Measurements from ENCODE around the gene MMP24OS.
A peak's percentile ranks its signal among the peaks of the same experiment; 100 is the strongest.
"Not testable (repeated sequence)": the region's sequence is repeated elsewhere in the genome, so short reads cannot be mapped to it uniquely, and the experiment has no call there.

Gene MMP24OS

GRCh38 chr20:35277531-35278395 is at the start of gene MMP24OS:
MMP24OS (minus strand) TSS chr20:35278122; CDS start chr20:35277929, 193 bp downstream.
- no peaks in the 10 kb centered on the region for H3K9me3 Mint-ChIP-seq
- H3K27me3 Mint-ChIP-seq = no peaks in the 10 kb centered on the region
- peaks cover 36% of the 10 kb centered on the region for H3K36me3 Mint-ChIP-seq
- peak within 1 kb of the TSS; percentile 99 for H3K27ac Mint-ChIP-seq
- DNase-seq = peak; percentile 95
- H3K4me3 Mint-ChIP-seq = peak within 1 kb of the TSS; percentile 99
- CTCF ChIA-PET = interaction anchor here (0.6 to 1.6 kb wide), 4 partner anchors 9 to 133 kb away, joined by 3 to 5 read pairs (median 4); partner anchors contain the start of gene EDEM2
- peaks cover 28% of the 10 kb centered on the region for H3K4me1 Mint-ChIP-seq

GRCh38 chr20:35327074-35327976 is 49.4 kb upstream of the MMP24OS start:
- no peak overlapping the region for H3K27ac Mint-ChIP-seq
- H3K4me3 Mint-ChIP-seq = no peak overlapping the region

GRCh38 chr20:35326740-35327073 is 48.8 kb upstream of the MMP24OS start:
- Mint-ChIP-seq H3K4me1 (no peaks in the 10 kb centered on the region), H3K36me3 (no peaks in the 10 kb centered on the region), H3K9me3 (no peaks in the 10 kb centered on the region), H3K27me3 (no peaks in the 10 kb centered on the region), H3K27ac (no peak overlapping the region), H3K4me3 (no peak overlapping the region)
- DNase-seq = no peak
- CTCF ChIA-PET = interaction anchor here (0.7 kb wide), 1 partner anchor 113 kb away, joined by 5 read pairs; no protein-coding TSS in a partner anchor

More at GRCh38 chr20:35327074-35327976, 49.4 kb upstream of the MMP24OS start:
- H3K9me3 Mint-ChIP-seq = no peaks in the 10 kb centered on the region
- no peak for DNase-seq
- CTCF ChIA-PET = interaction anchor here (0.7 kb wide), 1 partner anchor 112 kb away, joined by 5 read pairs; no protein-coding TSS in a partner anchor
- no peaks in the 10 kb centered on the region for H3K36me3 Mint-ChIP-seq
- no peaks in the 10 kb centered on the region for H3K27me3 Mint-ChIP-seq
- H3K4me1 Mint-ChIP-seq = no peaks in the 10 kb centered on the region

GRCh38 chr20:35326021-35326739 is 48.3 kb upstream of the MMP24OS start:
- Mint-ChIP-seq H3K4me1 (no peaks in the 10 kb centered on the region), H3K27me3 (no peaks in the 10 kb centered on the region), H3K36me3 (no peaks in the 10 kb centered on the region), H3K9me3 (no peaks in the 10 kb centered on the region), H3K27ac (no peak overlapping the region), H3K4me3 (no peak overlapping the region)
- CTCF ChIA-PET = no interaction called here
- no peak for DNase-seq

GRCh38 chr20:35325401-35325800 is 47.5 kb upstream of the MMP24OS start:
- H3K27ac Mint-ChIP-seq = no peak overlapping the region
- CTCF ChIA-PET = interaction anchor here (1.0 kb wide), 1 partner anchor 21 kb away, joined by 5 read pairs; no protein-coding TSS in a partner anchor
- H3K9me3 Mint-ChIP-seq = no peaks in the 10 kb centered on the region
- no peaks in the 10 kb centered on the region for H3K27me3 Mint-ChIP-seq
- no peaks in the 10 kb centered on the region for H3K36me3 Mint-ChIP-seq
- H3K4me3 Mint-ChIP-seq = no peak overlapping the region
- no peaks in the 10 kb centered on the region for H3K4me1 Mint-ChIP-seq
- no peak for DNase-seq

GRCh38 chr20:35320396-35321126 is 42.6 kb upstream of the MMP24OS start:
- Mint-ChIP-seq H3K27me3 (no peaks in the 10 kb centered on the region), H3K27ac (no peak overlapping the region), H3K4me3 (no peak overlapping the region), H3K4me1 (peaks cover 20% of the 10 kb centered on the region), H3K9me3 (no peaks in the 10 kb centered on the region), H3K36me3 (no peaks in the 10 kb centered on the region)
- CTCF ChIA-PET = interaction anchor here (0.9 to 5.1 kb wide), 3 partner anchors 9 to 15 kb away, joined by 3 to 18 read pairs (median 7); no protein-coding TSS in a partner anchor
- DNase-seq = no peak

GRCh38 chr20:35319871-35320197 is 41.9 kb upstream of the MMP24OS start:
- Mint-ChIP-seq H3K4me1 (peaks cover 27% of the 10 kb centered on the region), H3K36me3 (peaks cover 2% of the 10 kb centered on the region), H3K9me3 (no peaks in the 10 kb centered on the region), H3K4me3 (no peak overlapping the region), H3K27me3 (no peaks in the 10 kb centered on the region), H3K27ac (no peak overlapping the region)
- no peak for DNase-seq
- CTCF ChIA-PET = interaction anchor here (1.4 to 5.1 kb wide), 2 partner anchors 10 to 15 kb away, joined by 7 to 18 read pairs; no protein-coding TSS in a partner anchor

- H3K4me3 Mint-ChIP-seq = no peak overlapping the region
- CTCF ChIA-PET = interaction anchor here (2.5 to 5.1 kb wide), 2 partner anchors 10 to 15 kb away, joined by 16 to 18 read pairs; no protein-coding TSS in a partner anchor
- no peak overlapping the region for H3K27ac Mint-ChIP-seq
- no peaks in the 10 kb centered on the region for H3K27me3 Mint-ChIP-seq
- no peaks in the 10 kb centered on the region for H3K9me3 Mint-ChIP-seq
- peaks cover 3% of the 10 kb centered on the region for H3K36me3 Mint-ChIP-seq
- H3K4me1 Mint-ChIP-seq = peaks cover 32% of the 10 kb centered on the region
- no peak for DNase-seq
Measured at GRCh38 chr20:35319192-35319870, 41.4 kb upstream of the MMP24OS start.

- CTCF ChIA-PET = interaction anchor here (1.0 to 5.1 kb wide), 5 partner anchors 11 to 129 kb away, joined by 3 to 18 read pairs (median 16); no protein-coding TSS in a partner anchor
- Mint-ChIP-seq H3K27me3 (no peaks in the 10 kb centered on the region), H3K4me1 (peaks cover 34% of the 10 kb centered on the region), H3K9me3 (no peaks in the 10 kb centered on the region), H3K4me3 (no peak overlapping the region), H3K27ac (peak overlapping the region; percentile 42), H3K36me3 (peaks cover 5% of the 10 kb centered on the region)
- DNase-seq = no peak
Measured at GRCh38 chr20:35318502-35319157, 40.7 kb upstream of the MMP24OS start.

GRCh38 chr20:35317416-35318210 is 39.7 kb upstream of the MMP24OS start:
- no peaks in the 10 kb centered on the region for H3K27me3 Mint-ChIP-seq
- H3K27ac Mint-ChIP-seq = no peak overlapping the region
- H3K9me3 Mint-ChIP-seq = no peaks in the 10 kb centered on the region
- H3K36me3 Mint-ChIP-seq = peaks cover 7% of the 10 kb centered on the region
- H3K4me3 Mint-ChIP-seq = no peak overlapping the region
- CTCF ChIA-PET = interaction anchor here (1.0 to 5.1 kb wide), 5 partner anchors 10 to 131 kb away, joined by 3 to 18 read pairs (median 16); no protein-coding TSS in a partner anchor
- DNase-seq = no peak
- H3K4me1 Mint-ChIP-seq = peaks cover 36% of the 10 kb centered on the region

- H3K36me3 Mint-ChIP-seq = peaks cover 10% of the 10 kb centered on the region
- H3K9me3 Mint-ChIP-seq = no peaks in the 10 kb centered on the region
- peaks cover 49% of the 10 kb centered on the region for H3K4me1 Mint-ChIP-seq
- H3K27ac Mint-ChIP-seq = no peak overlapping the region
- no peaks in the 10 kb centered on the region for H3K27me3 Mint-ChIP-seq
- CTCF ChIA-PET = no interaction called here
- H3K4me3 Mint-ChIP-seq = no peak overlapping the region
- DNase-seq = no peak
Measured at GRCh38 chr20:35316086-35316485, 38.2 kb upstream of the MMP24OS start.

GRCh38 chr20:35315632-35316020 is 37.7 kb upstream of the MMP24OS start:
- not testable (repeated sequence) for H3K9me3 Mint-ChIP-seq, H3K27ac Mint-ChIP-seq, DNase-seq, H3K4me3 Mint-ChIP-seq, H3K27me3 Mint-ChIP-seq
- Mint-ChIP-seq H3K36me3 (peaks cover 12% of the 10 kb centered on the region), H3K4me1 (peaks cover 51% of the 10 kb centered on the region)
- CTCF ChIA-PET = interaction anchor here (1.4 kb wide), 1 partner anchor 10 kb away, joined by 8 read pairs; no protein-coding TSS in a partner anchor
